ENCODE measurements around the gene AGT. TPM values are rescaled to one million over a fixed set of nuclear protein-coding genes. Genes with fewer than 3 reads are reported as not detected.
"Not testable (repeated sequence)": the region's sequence is repeated elsewhere in the genome, so short reads cannot be mapped to it uniquely, and the experiment has no call there.

The AGT gene
- total RNA-seq, 1 donor = not detected

DNA sequence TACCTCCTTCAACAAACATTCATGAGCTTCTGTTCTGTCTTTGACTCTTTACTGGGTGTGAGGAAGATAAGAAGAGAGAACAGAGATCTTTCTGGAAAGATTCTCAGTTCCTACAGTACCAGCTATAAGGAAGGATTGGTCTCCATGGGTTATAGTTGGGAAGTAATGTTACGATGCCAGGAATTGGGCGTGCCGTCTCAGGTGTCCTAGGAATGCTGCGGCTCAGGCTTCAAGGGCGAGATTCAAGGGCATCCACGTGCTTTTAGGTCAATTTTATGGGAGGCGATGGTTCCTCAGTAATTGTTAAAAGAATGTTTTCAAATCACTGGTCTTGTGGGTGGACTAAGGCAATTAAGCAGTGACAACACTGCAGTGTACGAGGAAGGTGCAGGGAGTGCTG is 44.4 kb downstream of the AGT start:
- no peaks in the 10 kb centered on the region for H3K4me1 ChIP-seq (ENCODE audit: insufficient read depth, low read length)
- no peak overlapping the region for H3K4me3 ChIP-seq (ENCODE audit: low read length)
- H3K27me3 ChIP-seq (ENCODE audit: insufficient read depth, low read length) = no peaks in the 10 kb centered on the region
- no peaks in the 10 kb centered on the region for H3K9me3 ChIP-seq (ENCODE audit: low read depth, low read length)

DNA sequence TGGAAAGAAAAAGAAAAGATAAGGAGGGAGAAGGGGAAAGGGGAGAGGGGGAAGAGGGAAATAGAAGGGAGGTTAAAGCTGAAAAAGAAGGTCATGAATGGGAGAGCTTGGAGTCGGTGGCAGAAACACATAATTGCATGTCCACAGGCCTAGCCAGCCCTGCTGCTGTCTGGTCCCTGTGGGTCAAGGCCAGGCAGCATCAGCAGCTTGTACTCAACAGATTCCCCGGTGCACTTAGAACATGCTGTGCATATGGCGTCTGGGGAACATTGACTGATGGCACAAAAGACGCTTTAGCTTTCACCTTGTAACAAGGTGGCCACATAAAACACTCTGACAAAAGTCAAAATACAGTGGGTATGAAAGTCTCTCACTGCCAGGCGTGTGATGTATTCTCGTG is 45.7 kb downstream of the AGT start:
- Histone ChIP-seq H3K27me3 (ENCODE audit: insufficient read depth, low read length) (no peaks in the 10 kb centered on the region), H3K4me1 (ENCODE audit: insufficient read depth, low read length) (no peaks in the 10 kb centered on the region), H3K9me3 (ENCODE audit: low read depth, low read length) (no peaks in the 10 kb centered on the region), H3K4me3 (ENCODE audit: low read length) (no peak overlapping the region)

GRCh38 chr1:230661976-230662375 is 51.9 kb downstream of the AGT start:
- H3K27me3 ChIP-seq (ENCODE audit: insufficient read depth, low read length) = no peaks in the 10 kb centered on the region
- no peak overlapping the region for H3K4me3 ChIP-seq (ENCODE audit: low read length)
- H3K9me3 ChIP-seq (ENCODE audit: low read depth, low read length) = no peaks in the 10 kb centered on the region
- H3K4me1 ChIP-seq (ENCODE audit: insufficient read depth, low read length) = no peaks in the 10 kb centered on the region

- Histone ChIP-seq H3K27me3 (ENCODE audit: insufficient read depth, low read length) (no peaks in the 10 kb centered on the region), H3K4me1 (ENCODE audit: insufficient read depth, low read length) (no peaks in the 10 kb centered on the region), H3K9me3 (ENCODE audit: low read depth, low read length) (no peaks in the 10 kb centered on the region), H3K4me3 (ENCODE audit: low read length) (no peak overlapping the region)
These were observed 55.2 kb downstream of the AGT start for GRCh38 chr1:230658691-230659090.

- H3K9me3 ChIP-seq (ENCODE audit: low read depth, low read length); H3K4me3 ChIP-seq (ENCODE audit: low read length); H3K27me3 ChIP-seq (ENCODE audit: insufficient read depth, low read length); H3K4me1 ChIP-seq (ENCODE audit: insufficient read depth, low read length): not testable (repeated sequence)
These were observed 55.8 kb downstream of the AGT start for GRCh38 chr1:230658103-230658502.

DNA sequence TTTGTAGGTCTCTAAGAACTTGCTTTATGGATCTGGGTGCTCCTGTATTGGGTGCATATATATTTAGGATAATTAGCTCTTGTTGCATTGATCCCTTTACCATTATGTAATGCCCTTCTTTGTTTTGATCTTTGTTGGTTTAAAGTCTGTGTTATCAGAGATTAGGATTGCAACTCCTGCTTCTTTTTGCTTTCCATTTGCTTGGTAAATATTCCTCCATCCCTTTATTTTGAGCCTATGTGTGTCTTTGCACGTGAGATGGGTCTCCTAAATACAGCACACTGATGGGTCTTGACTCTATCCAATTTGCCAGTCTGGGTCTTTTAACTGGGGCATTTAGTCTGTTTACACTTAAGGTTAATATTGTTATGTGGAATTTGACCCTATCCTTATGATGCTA is 57.2 kb downstream of the AGT start:
- not testable (repeated sequence) for H3K27me3 ChIP-seq (ENCODE audit: insufficient read depth, low read length); H3K4me3 ChIP-seq (ENCODE audit: low read length); H3K9me3 ChIP-seq (ENCODE audit: low read depth, low read length); H3K4me1 ChIP-seq (ENCODE audit: insufficient read depth, low read length)

Other genes with a start within 250 kb of the AGT start
- 18.9 TPM for gene COG2, start 71.6 kb downstream of the AGT start, total RNA-seq
- gene CAPN9, start 33.3 kb upstream of the AGT start, total RNA-seq = not detected
- 9.7 TPM for gene C1orf198, start 154.4 kb upstream of the AGT start, total RNA-seq